Activated CD8-positive, alpha-beta memory T cell treated with anti-CD3 and anti-CD28 coated beads for 48 hours (primary cell): ENCODE data around the gene MAB21L1.

Experiments used
- DNase-seq, 3 experiments: peaks; one replicate each; pipeline ENCODE4 v3.0.0-alpha.2; 2020; ENCODE audit warnings: low read depth in 2 of 3, low spot score in 2 of 3

The MAB21L1 gene

GRCh38 chr13:35479706-35480105 lies 3.2 kb upstream of the MAB21L1 start:
- no peak for DNase-seq

- no peak for DNase-seq
Observed at GRCh38 chr13:35479038-35479492, 2.6 kb upstream of the MAB21L1 start.

GRCh38 chr13:35478271-35479037 lies 2.0 kb upstream of the MAB21L1 start:
- DNase-seq: no peak

- DNase-seq: no peak
Observed at GRCh38 chr13:35477386-35477946, 977 bp upstream of the MAB21L1 start.

GRCh38 chr13:35475212-35475959 lies 1.1 kb downstream of the MAB21L1 start:
- DNase-seq: no peak

GRCh38 chr13:35474496-35475211 lies 1.8 kb downstream of the MAB21L1 start:
- DNase-seq: no peak

- no peak for DNase-seq
Observed at GRCh38 chr13:35473802-35474201, 2.7 kb downstream of the MAB21L1 start.

- DNase-seq: no peak
Observed at GRCh38 chr13:35473206-35473775, 3.2 kb downstream of the MAB21L1 start.

- no peak for DNase-seq
Observed at GRCh38 chr13:35472323-35472881, 4.1 kb downstream of the MAB21L1 start.

- DNase-seq: no peak
Observed at GRCh38 chr13:35471706-35472322, 4.7 kb downstream of the MAB21L1 start.

GRCh38 chr13:35470671-35471661 lies 5.5 kb downstream of the MAB21L1 start:
- no peak for DNase-seq

GRCh38 chr13:35469806-35470525 lies 6.5 kb downstream of the MAB21L1 start:
- no peak for DNase-seq

GRCh38 chr13:35468195-35468594 lies 8.3 kb downstream of the MAB21L1 start:
- no peak for DNase-seq

- no peak for DNase-seq
Observed at GRCh38 chr13:35465371-35465770, 11.1 kb downstream of the MAB21L1 start.

GRCh38 chr13:35460061-35460460 lies 16.4 kb downstream of the MAB21L1 start:
- DNase-seq: no peak

GRCh38 chr13:35457258-35457657 lies 19.2 kb downstream of the MAB21L1 start:
- DNase-seq: no peak

GRCh38 chr13:35455022-35455421 lies 21.5 kb downstream of the MAB21L1 start:
- no peak for DNase-seq

GRCh38 chr13:35449821-35450220 lies 26.7 kb downstream of the MAB21L1 start:
- no peak for DNase-seq
